ENCODE results near the gene ADGRG2.
A peak's percentile ranks its signal among the peaks of the same experiment; 100 is the strongest.

Gene ADGRG2

DNA sequence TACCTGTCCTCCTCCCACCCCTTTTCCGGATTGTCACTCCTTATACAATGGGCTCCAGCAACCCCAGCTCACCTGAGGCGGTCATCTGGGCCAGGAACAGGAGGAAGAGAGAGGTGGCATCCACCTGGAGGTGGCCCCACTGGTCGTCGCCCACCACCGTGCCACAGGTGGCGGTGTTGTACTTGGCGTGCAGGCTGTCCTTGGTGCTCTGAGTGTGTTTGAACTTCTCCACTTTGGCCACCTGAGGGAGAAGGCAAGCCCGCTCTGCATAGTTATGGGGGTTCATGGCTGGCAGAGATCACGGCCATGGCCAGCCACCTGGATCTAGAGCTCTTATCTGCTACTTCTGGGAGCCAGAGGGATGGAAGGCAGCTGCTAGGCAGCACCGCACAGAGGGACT, 171.2 kb downstream of the ADGRG2 start:
- in situ Hi-C loops (cut with HindIII; ENCODE audit: low pct_unique_long_range_greater_than_20kb, low sequenced_read_pairs) = no loop called here
- TF ChIP-seq JUND (IDR thresholded peaks at IDR 0.05; ENCODE audit: low read depth) = no peak
- DNase-seq (ENCODE audit: low read depth in 1 of 2, low spot score in 1 of 2) = peak in 1 of 2 experiments; percentile 22

DNA sequence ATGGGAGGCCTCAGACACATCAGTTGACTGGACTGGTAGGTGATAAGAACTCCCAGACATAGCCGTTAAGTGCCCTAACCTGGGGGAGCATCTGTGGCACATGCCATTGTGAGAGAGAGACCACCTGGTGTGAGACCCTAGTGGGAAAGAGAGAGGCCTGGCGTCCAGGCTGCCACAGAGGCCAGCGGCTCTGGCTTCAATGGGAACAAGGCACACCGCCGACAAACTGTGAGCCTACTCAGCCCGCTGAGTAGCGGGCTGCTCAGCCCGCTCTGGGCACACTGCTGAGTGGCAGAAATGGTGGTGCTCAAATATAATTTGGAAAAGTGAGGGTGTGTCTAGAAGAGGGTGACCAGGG, 172.3 kb downstream of the ADGRG2 start:
- TF ChIP-seq JUND (IDR thresholded peaks at IDR 0.05; ENCODE audit: low read depth) = no peak
- in situ Hi-C loops (cut with HindIII; ENCODE audit: low pct_unique_long_range_greater_than_20kb, low sequenced_read_pairs) = no loop called here
- no peak for DNase-seq (ENCODE audit: low read depth in 1 of 2, low spot score in 1 of 2)

DNA sequence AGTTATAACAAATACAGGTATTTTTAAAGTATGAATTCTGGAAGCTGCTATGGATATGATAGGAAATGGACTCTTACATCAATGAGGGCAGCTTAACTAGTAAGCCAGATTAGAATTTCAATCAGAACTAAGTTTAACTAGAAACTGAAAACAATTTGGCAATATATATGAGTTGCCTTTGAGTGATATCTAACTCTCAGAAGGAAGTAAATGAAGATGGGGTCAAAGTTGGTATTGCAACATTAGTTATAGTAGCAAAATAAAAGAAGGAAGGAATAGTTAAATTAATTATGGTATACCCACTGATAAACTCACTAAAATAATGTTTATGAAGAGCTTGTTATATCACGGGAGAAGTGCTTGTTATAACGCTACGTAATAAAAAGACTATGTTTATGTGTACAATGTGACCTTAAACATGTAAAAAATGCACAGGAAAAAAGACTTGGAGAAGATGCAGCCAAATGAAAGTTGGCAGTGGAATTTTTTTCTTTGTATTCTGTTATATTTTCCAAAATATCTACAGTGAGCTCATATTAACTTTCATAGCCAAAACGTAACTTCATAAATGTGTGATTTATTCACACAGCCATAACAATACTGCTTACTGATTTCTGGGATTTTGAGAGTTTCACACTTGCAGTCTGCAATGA, 172.9 kb downstream of the ADGRG2 start:
- in situ Hi-C loops (cut with HindIII; ENCODE audit: low pct_unique_long_range_greater_than_20kb, low sequenced_read_pairs) = no loop called here
- no peak for TF ChIP-seq JUND (IDR thresholded peaks at IDR 0.05; ENCODE audit: low read depth)
- DNase-seq (ENCODE audit: low read depth in 1 of 2, low spot score in 1 of 2) = no peak

DNA sequence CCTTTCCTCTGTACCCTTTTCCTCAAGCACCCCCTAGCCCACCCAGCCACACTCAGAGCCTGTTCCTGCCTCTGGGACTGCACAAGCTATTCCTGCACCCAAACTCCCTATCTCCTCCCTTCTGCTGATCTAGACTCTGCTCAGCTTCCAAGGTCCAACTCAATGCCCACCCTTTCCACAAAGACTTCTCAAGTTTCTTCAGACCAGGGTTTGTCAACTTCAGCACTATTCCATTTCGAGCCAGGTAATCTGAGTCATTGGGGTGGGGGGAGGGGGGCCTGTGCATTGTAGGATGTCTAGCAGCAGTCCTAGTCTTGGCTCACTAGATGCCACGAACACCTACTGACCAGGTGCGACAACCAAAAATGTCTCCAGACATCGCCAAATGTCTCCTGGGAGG, 175.7 kb downstream of the ADGRG2 start:
- no peak for TF ChIP-seq JUND (IDR thresholded peaks at IDR 0.05; ENCODE audit: low read depth)
- in situ Hi-C loops (cut with HindIII; ENCODE audit: low pct_unique_long_range_greater_than_20kb, low sequenced_read_pairs) = no loop called here
- DNase-seq (ENCODE audit: low read depth in 1 of 2, low spot score in 1 of 2) = no peak

DNA sequence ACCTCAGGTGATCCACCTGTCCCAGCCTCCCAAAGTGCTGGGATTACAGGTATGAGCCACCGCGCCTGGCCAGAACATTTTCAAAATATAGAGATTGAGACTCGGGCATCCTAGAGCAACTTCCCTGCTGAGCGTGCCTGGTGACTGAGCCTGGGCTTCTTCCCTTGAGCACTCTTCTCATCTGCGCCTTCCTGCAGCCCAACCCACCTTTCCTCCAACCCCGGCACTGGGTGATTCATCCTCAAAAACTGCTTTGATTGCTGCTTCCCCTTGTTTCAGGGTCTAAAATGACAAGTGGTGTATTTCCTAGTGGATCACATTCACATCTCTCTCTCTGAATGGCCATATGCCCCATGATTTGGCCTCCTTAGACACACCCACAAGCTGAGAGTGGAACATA, 176.1 kb downstream of the ADGRG2 start:
- DNase-seq (ENCODE audit: low read depth in 1 of 2, low spot score in 1 of 2) = no peak
- in situ Hi-C loops (cut with HindIII; ENCODE audit: low pct_unique_long_range_greater_than_20kb, low sequenced_read_pairs) = no loop called here
- TF ChIP-seq JUND (IDR thresholded peaks at IDR 0.05; ENCODE audit: low read depth) = no peak

DNA sequence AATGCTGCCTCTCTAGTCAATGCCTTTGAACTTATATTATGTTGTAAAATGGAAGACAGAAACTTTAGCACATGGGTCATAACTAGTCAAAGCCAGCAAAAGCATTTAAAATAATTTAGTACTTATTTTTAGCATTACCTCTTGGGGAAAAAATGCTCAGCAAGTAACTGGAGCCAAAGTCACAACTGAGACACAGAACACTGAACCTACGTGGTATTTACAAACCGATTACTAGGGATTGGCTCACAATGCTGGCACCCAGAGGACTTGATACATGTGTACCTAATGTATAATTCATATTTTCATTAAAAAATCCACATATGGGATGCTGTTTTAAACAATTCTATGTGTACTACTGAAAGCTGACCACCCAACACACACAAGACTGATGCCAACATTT, 176.8 kb downstream of the ADGRG2 start:
- no peak for DNase-seq (ENCODE audit: low read depth in 1 of 2, low spot score in 1 of 2)
- in situ Hi-C loops (cut with HindIII; ENCODE audit: low pct_unique_long_range_greater_than_20kb, low sequenced_read_pairs) = no loop called here
- TF ChIP-seq JUND (IDR thresholded peaks at IDR 0.05; ENCODE audit: low read depth) = no peak

DNA sequence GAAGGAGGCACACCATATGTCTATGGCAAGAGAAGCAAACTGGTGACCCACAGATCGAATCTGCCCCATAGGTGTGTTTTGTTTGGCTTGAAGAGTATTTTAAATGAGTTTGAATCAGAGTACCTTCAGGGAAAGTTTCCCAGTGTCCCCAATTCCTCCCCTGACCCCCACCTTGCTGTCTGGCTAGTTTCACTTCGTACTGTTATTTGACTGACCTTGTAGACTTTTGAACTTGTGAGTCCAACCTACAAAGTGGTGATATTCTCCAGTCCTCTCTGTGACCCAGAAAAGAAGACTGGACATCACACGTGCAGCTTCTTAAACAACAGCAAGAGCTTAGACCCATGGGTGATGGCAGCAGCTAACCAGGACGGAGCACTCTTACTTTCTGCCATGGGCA, 177.8 kb downstream of the ADGRG2 start:
- DNase-seq (ENCODE audit: low read depth in 1 of 2, low spot score in 1 of 2) = peak in 1 of 2 experiments; percentile 15
- no peak for TF ChIP-seq JUND (IDR thresholded peaks at IDR 0.05; ENCODE audit: low read depth)
- in situ Hi-C loops (cut with HindIII; ENCODE audit: low pct_unique_long_range_greater_than_20kb, low sequenced_read_pairs) = no loop called here

DNA sequence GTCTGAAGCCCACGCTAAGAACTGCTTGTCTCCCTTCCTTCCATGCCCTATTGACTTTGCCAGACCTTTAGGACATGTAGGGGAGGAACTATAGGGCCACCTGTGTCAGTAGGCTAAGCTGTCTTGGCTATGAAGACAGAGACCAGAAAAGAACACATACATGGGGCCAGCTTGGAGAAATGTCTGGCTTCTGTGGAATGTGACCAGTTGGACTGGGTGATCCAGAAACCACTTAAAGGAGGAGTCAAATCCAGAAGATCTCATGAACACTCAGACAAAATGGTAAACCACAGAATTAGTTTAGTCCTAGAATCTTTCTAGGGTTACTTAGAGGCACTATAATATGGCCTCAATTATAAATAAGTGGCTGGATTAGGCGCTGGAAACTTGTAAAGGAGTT, 180.4 kb downstream of the ADGRG2 start:
- in situ Hi-C loops (cut with HindIII; ENCODE audit: low pct_unique_long_range_greater_than_20kb, low sequenced_read_pairs) = no loop called here
- peak; percentile 8 to 80 for DNase-seq (ENCODE audit: low read depth in 1 of 2, low spot score in 1 of 2)
- no peak for TF ChIP-seq JUND (IDR thresholded peaks at IDR 0.05; ENCODE audit: low read depth)

All from T47D (cell line).